ENCODE results near the gene KPNB1. TPM values are rescaled to one million over a fixed set of nuclear protein-coding genes. Genes with fewer than 3 reads are reported as not detected.
A peak's percentile ranks its signal among the peaks of the same experiment; 100 is the strongest.

Gene KPNB1
- total RNA-seq, 1 experiment from 2014 or later, result 742 TPM

DNA sequence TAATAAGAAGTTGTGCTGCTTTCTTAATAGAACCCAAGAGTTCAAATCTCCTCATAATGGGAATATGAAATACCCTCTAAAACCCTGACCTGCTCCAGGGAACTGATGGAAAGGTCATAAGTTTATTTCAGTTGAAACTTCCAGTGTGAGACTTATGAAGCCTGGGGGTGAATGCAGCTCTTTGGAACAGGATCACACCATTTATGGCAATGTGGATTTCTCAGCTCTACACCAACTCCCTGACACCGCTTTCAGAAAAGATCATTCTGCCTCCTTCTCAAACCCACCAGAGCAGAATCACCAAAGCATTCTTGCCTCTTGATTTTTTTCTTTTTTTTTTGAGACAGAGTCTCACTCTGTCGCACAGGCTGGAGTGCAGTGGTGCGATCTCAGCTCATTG, 16.7 kb upstream of the KPNB1 start:
- Histone ChIP-seq H4K91ac (ENCODE audit: insufficient read length, low read depth, low read length) (no peak overlapping the region), H4K20me1 (ENCODE audit: control insufficient read depth, insufficient read depth, insufficient read length) (no peaks in the 10 kb centered on the region), H3K23me2 (ENCODE audit: insufficient read length, low read depth, low read length, poor library complexity, severe bottlenecking) (no peaks in the 10 kb centered on the region), H3K27me3 (ENCODE audit: insufficient read depth, low read length) (no peaks in the 10 kb centered on the region), H2BK120ac (ENCODE audit: low read depth, low read length, poor library complexity, severe bottlenecking) (no peak overlapping the region), H3K4me1 (ENCODE audit: insufficient read depth, low read length) (no peaks in the 10 kb centered on the region), H3K23ac (ENCODE audit: insufficient read length, low read depth, low read length) (no peak overlapping the region), H3K56ac (ENCODE audit: insufficient read length, low read depth, low read length) (no peak overlapping the region), H4K8ac (replicated peaks; ENCODE audit: insufficient read length, low read depth, low read length) (no peak overlapping the region), H3K9ac (ENCODE audit: extremely low read depth, insufficient read length, low read length) (no peak overlapping the region), H2BK12ac (ENCODE audit: insufficient read length, low read depth, low read length) (no peak overlapping the region), H4K5ac (ENCODE audit: insufficient read length, low read depth, low read length) (no peak overlapping the region), H2BK5ac (ENCODE audit: insufficient read length, low read length) (no peak overlapping the region), H3K27ac (ENCODE audit: insufficient read length, low read depth, low read length) (no peak overlapping the region), H3K14ac (ENCODE audit: insufficient read depth, low read length) (no peak overlapping the region), H2BK20ac (ENCODE audit: low read depth, low read length, poor library complexity, severe bottlenecking) (no peak overlapping the region), H2BK15ac (ENCODE audit: low read depth, low read length) (no peak overlapping the region), H3T11ph (ENCODE audit: low read length) (no peak overlapping the region), H3K4me2 (ENCODE audit: insufficient read depth, insufficient read length, low read length) (no peak overlapping the region), H2AFZ (ENCODE audit: low read length) (no peak overlapping the region), H3K9me3 (ENCODE audit: control insufficient read depth, low read depth, low read length) (no peaks in the 10 kb centered on the region), H3K79me2 (ENCODE audit: insufficient read depth, low read length) (no peaks in the 10 kb centered on the region), H3K18ac (ENCODE audit: insufficient read length, low read depth, low read length) (no peak overlapping the region), H3K4ac (ENCODE audit: low read depth, low read length) (no peak overlapping the region), H2AK5ac (ENCODE audit: insufficient read length, low read length) (no peak overlapping the region), H3K79me1 (ENCODE audit: insufficient read depth, low read depth, low read length, poor library complexity, severe bottlenecking) (no peaks in the 10 kb centered on the region)
- Mint-ChIP-seq H3K9me3 (no peaks in the 10 kb centered on the region), H3K27ac (peak overlapping the region in 1 of 3 experiments; percentile 19; a peak in 2 of 7 replicates), H3K4me3 (no peak overlapping the region), H3K27me3 (ENCODE audit: low read depth) (no peaks in the 10 kb centered on the region), H3K4me1 (no peaks in the 10 kb centered on the region), H3K36me3 (ENCODE audit: insufficient read depth in 1 of 3, low read depth in 3 of 3) (peaks cover 2 to 20% (median 5%) of the 10 kb centered on the region in 3 experiments; a peak in 5 of 7 replicates)
- WGBS (ENCODE audit: extremely low coverage, insufficient read length, low lambda C conversion rate), result no CpG with 5 or more reads among the region's 3 CpGs
- TF ChIP-seq, protein P1, sequence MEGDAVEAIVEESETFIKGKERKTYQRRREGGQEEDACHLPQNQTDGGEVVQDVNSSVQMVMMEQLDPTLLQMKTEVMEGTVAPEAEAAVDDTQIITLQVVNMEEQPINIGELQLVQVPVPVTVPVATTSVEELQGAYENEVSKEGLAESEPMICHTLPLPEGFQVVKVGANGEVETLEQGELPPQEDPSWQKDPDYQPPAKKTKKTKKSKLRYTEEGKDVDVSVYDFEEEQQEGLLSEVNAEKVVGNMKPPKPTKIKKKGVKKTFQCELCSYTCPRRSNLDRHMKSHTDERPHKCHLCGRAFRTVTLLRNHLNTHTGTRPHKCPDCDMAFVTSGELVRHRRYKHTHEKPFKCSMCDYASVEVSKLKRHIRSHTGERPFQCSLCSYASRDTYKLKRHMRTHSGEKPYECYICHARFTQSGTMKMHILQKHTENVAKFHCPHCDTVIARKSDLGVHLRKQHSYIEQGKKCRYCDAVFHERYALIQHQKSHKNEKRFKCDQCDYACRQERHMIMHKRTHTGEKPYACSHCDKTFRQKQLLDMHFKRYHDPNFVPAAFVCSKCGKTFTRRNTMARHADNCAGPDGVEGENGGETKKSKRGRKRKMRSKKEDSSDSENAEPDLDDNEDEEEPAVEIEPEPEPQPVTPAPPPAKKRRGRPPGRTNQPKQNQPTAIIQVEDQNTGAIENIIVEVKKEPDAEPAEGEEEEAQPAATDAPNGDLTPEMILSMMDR (conservative IDR thresholded peaks at IDR 0.05), result no peak
- DNase-seq, result no peak
